GM12892 (cell line): Measurements from ENCODE around the gene GALNT2.

ENCODE experiments used
- POLR2A ChIP-seq: IDR thresholded peaks from 2 replicates; pipeline ENCODE4 v1.6.1; 2011; ENCODE audit warnings: low read depth, low read length, control low read depth
- POLR2AphosphoS5 ChIP-seq: IDR thresholded peaks from 2 replicates; pipeline ENCODE4 v1.6.1; 2011; ENCODE audit warnings: low read depth, low read length, control low read depth
- TAF1 ChIP-seq: IDR thresholded peaks from 2 replicates; pipeline ENCODE4 v1.6.1; 2011; ENCODE audit warnings: low read depth, mild to moderate bottlenecking, control low read depth, low read length, borderline replicate concordance

GRCh38 chr1:230157420-230158390, 90.7 kb downstream of the GALNT2 start:
- TF ChIP-seq POLR2A (no peak), POLR2AphosphoS5 (no peak), TAF1 (no peak)
